ENCODE measurements around the gene APLF. TPM values are rescaled to one million over a fixed set of nuclear protein-coding genes. Genes with fewer than 3 reads are reported as not detected.

The APLF gene, protein sequence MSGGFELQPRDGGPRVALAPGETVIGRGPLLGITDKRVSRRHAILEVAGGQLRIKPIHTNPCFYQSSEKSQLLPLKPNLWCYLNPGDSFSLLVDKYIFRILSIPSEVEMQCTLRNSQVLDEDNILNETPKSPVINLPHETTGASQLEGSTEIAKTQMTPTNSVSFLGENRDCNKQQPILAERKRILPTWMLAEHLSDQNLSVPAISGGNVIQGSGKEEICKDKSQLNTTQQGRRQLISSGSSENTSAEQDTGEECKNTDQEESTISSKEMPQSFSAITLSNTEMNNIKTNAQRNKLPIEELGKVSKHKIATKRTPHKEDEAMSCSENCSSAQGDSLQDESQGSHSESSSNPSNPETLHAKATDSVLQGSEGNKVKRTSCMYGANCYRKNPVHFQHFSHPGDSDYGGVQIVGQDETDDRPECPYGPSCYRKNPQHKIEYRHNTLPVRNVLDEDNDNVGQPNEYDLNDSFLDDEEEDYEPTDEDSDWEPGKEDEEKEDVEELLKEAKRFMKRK
- total RNA-seq (3.9 TPM), polyA plus RNA-seq (1 to 10 TPM; 1.5 to 2.9 (median 2.1) TPM)

DNA sequence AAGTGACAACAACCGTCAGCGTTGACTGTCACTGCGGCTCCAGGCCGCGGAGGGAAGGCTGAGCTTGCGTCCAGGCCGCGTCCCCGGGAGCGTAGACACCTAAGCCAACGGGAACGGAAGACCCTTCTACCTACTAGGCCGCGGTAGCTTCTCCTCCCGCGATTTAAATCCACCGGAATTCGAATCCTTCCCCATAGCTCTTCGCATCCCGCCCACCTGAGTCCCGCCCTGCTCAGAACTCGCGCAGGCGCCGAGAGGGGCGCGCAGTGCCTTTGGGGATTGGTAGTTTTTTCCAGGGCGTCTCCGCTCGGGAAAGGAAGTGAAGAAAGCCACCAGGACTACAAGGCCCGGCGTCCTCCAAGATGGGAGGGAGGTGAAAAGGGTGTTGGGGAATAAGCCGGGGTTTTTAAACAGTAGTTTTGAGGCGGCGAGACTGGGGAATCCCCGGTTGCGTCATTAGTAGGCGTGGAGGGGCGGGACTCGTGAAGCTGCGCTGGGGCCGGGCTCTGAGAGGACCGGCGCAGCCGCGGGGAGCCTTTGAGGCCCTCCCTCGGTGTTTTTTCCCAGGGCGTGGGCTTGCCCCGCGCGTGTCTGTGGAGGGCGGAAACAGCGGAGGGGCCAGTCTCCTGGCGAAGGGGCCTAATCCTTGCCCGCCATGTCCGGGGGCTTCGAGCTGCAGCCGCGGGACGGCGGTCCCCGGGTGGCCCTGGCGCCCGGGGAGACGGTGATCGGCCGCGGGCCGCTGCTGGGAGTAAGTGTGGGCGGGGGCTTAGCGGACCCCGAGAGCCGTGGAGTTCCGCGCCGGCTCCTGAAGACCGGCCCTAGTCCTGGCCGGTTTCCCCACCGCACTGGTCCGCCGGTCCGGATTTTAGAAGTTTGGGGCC, at the start of gene APLF, which contains the start of gene FBXO48:
TSS of gene APLF (plus strand) at position 509 of the 884 bp plus-strand sequence. CDS start at position 656, 147 bp downstream.
TSS of gene FBXO48 (minus strand) at position 218 of the 884 bp plus-strand sequence. CDS start 2,149 bp downstream, outside the sequence.
- H3K36me3 Mint-ChIP-seq: no peaks in the 10 kb centered on the region

DNA sequence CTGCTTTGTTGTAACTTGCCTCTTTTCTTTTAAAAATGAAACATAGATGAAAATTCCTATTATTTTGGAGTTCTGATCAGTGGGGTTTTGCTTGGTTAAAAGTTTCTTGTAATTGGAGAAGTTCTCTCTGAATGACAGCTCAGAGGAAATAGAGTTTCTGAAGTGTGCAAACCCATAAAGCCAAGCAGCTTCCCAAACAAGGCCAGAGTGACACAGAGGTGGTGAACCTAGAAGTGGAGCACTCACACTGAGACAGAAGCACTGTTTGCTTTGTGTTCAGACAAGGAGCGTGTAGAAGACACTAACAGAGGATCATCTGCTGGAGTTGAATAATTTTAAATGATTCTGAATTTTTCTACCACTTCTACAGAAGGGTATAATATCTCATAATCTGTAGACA, 49.5 kb upstream of the APLF start:
- Histone ChIP-seq H3K9me3 (ENCODE audit: control insufficient read depth in 2 of 2, low read length in 2 of 2) (no peaks in the 10 kb centered on the region), H3K27me3 (ENCODE audit: control insufficient read depth, insufficient read depth, low read length) (no peaks in the 10 kb centered on the region), H3K4me3 (ENCODE audit: low read depth, low read length) (no peak overlapping the region), H3K36me3 (ENCODE audit: control insufficient read depth, insufficient read depth, low read length) (no peaks in the 10 kb centered on the region), H3K4me1 (ENCODE audit: control insufficient read depth, insufficient read depth, low read length, poor library complexity, severe bottlenecking) (peaks cover 5% of the 10 kb centered on the region), H3K27ac (ENCODE audit: insufficient read depth, low read length, poor library complexity, severe bottlenecking) (no peak overlapping the region)
- H3K4me1 Mint-ChIP-seq: peaks cover 2 to 16% (median 8%) of the 10 kb centered on the region in 4 donors
- no peak for DNase-seq
- peak overlapping the region in 2 of 3 donors; percentile 10 for H3K27ac Mint-ChIP-seq
- ATAC-seq (ENCODE audit: low read depth in 2 of 2): no peak
- no peak overlapping the region for H3K4me3 Mint-ChIP-seq
- no peaks in the 10 kb centered on the region for H3K36me3 Mint-ChIP-seq
- no peaks in the 10 kb centered on the region for H3K27me3 Mint-ChIP-seq
- H3K9me3 Mint-ChIP-seq: no peaks in the 10 kb centered on the region

More for the DNA sequence above, at the start of gene APLF, which contains the start of gene FBXO48:
- no peaks in the 10 kb centered on the region for H3K9me3 Mint-ChIP-seq
- peaks cover 6 to 57% (median 43%) of the 10 kb centered on the region in 4 donors for H3K4me1 Mint-ChIP-seq
- no peaks in the 10 kb centered on the region for H3K27me3 Mint-ChIP-seq
- DNase-seq (peak; percentile 98 to 99 (median 99)), ATAC-seq (ENCODE audit: low read depth in 2 of 2) (peak; percentile 93)
- Histone ChIP-seq H3K36me3 (ENCODE audit: control insufficient read depth, insufficient read depth, low read length) (no peaks in the 10 kb centered on the region), H3K9me3 (ENCODE audit: control insufficient read depth in 2 of 2, low read length in 2 of 2) (no peaks in the 10 kb centered on the region), H3K4me3 (ENCODE audit: low read depth, low read length) (peak within 1 kb of the TSS; percentile 98), H3K27me3 (ENCODE audit: control insufficient read depth, insufficient read depth, low read length) (no peaks in the 10 kb centered on the region), H3K27ac (ENCODE audit: insufficient read depth, low read length, poor library complexity, severe bottlenecking) (peak within 1 kb of the TSS; percentile 97), H3K4me1 (ENCODE audit: control insufficient read depth, insufficient read depth, low read length, poor library complexity, severe bottlenecking) (peaks cover 48% of the 10 kb centered on the region)
- H3K4me3 Mint-ChIP-seq: peak within 1 kb of the TSS; percentile 91 to 98 (median 98)
- H3K27ac Mint-ChIP-seq: peak within 1 kb of the TSS; percentile 95 to 98 (median 97)

DNA sequence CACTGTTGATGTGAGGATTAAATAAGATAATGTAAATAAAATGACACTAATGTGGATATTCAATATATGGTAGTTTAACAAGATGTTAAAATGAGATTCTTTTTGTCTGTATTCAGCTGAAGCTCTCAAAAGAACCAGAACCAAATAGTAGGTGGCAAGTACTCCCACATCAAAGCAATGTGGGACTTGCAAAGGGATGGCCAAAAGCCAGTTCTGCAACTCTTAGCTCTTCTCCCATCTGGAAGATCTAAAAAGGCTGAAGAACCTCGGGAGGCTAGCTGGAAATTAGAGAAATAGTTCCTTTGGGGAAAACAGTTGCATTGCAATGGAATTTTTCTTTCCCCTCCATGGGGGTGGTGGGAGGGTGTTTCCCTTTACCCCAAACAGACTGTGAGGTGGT, 49.0 kb upstream of the APLF start:
- Histone ChIP-seq H3K9me3 (ENCODE audit: control insufficient read depth in 2 of 2, low read length in 2 of 2) (no peaks in the 10 kb centered on the region), H3K36me3 (ENCODE audit: control insufficient read depth, insufficient read depth, low read length) (no peaks in the 10 kb centered on the region), H3K27ac (ENCODE audit: insufficient read depth, low read length, poor library complexity, severe bottlenecking) (no peak overlapping the region), H3K4me3 (ENCODE audit: low read depth, low read length) (no peak overlapping the region), H3K4me1 (ENCODE audit: control insufficient read depth, insufficient read depth, low read length, poor library complexity, severe bottlenecking) (peaks cover 9% of the 10 kb centered on the region), H3K27me3 (ENCODE audit: control insufficient read depth, insufficient read depth, low read length) (no peaks in the 10 kb centered on the region)
- Mint-ChIP-seq H3K27me3 (no peaks in the 10 kb centered on the region), H3K4me1 (peaks cover 2 to 16% (median 9%) of the 10 kb centered on the region in 4 donors), H3K36me3 (no peaks in the 10 kb centered on the region), H3K9me3 (no peaks in the 10 kb centered on the region), H3K27ac (peak overlapping the region in 1 of 3 donors; percentile 10), H3K4me3 (no peak overlapping the region)
- ATAC-seq (ENCODE audit: low read depth in 2 of 2) (no peak), DNase-seq (no peak)

DNA sequence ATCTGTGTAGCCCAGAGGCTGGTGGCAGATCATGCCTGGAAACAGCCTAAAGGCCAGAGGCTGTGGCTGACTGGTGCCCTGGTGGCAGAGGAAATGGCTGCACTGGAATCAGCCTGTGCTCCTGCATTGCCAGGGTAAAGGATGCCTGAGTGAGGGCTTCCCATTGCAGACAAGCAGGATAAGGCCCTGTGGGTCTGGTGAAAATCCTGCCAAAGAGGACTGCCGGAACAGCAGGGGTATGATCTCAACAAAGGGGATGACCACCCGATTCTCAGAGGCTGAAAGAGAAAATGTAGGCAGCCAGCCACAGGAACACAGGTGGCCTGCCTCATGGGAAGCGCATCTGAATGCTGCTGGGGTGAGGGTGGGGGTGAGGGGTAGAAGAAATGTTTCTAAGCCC, 48.5 kb upstream of the APLF start:
- ATAC-seq (ENCODE audit: low read depth in 2 of 2) (no peak), DNase-seq (no peak)
- Mint-ChIP-seq H3K36me3 (no peaks in the 10 kb centered on the region), H3K27me3 (no peaks in the 10 kb centered on the region), H3K9me3 (no peaks in the 10 kb centered on the region), H3K4me3 (no peak overlapping the region), H3K4me1 (peaks cover 2 to 16% (median 9%) of the 10 kb centered on the region in 4 donors), H3K27ac (no peak overlapping the region)
- Histone ChIP-seq H3K4me1 (ENCODE audit: control insufficient read depth, insufficient read depth, low read length, poor library complexity, severe bottlenecking) (peaks cover 12% of the 10 kb centered on the region), H3K4me3 (ENCODE audit: low read depth, low read length) (no peak overlapping the region), H3K9me3 (ENCODE audit: control insufficient read depth in 2 of 2, low read length in 2 of 2) (no peaks in the 10 kb centered on the region), H3K27me3 (ENCODE audit: control insufficient read depth, insufficient read depth, low read length) (no peaks in the 10 kb centered on the region), H3K36me3 (ENCODE audit: control insufficient read depth, insufficient read depth, low read length) (no peaks in the 10 kb centered on the region), H3K27ac (ENCODE audit: insufficient read depth, low read length, poor library complexity, severe bottlenecking) (no peak overlapping the region)

DNA sequence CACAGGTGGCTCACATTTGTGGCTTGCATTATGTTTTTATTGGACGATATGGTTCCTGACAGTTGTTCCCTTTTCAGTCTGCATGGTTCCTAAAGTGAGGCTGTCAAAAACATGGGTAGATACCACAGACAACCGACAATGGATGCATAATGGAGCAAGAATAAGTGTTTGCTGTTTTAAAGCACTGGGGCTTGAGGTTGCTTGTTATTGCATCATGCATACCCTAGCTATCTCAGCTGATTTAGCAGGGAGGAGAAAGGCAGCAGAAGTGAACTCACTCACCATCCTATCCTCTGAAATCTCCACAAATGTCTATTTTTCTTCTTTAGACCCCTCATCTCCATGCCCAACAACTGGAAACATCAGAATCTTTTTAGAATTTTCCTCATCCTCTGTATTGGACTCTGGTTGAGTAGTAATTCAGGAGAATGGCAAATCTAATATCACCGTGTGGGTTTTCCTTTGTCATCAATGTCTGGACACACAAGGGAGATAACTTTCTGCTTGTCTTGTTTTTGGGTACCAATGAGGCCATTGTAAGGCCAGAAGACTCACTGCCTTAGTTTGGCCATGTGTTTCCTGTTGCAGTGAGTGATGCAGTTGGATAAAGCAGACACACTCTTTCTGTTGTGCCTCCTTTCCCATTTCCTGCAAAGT, 47.0 kb upstream of the APLF start:
- Histone ChIP-seq H3K27me3 (ENCODE audit: control insufficient read depth, insufficient read depth, low read length) (no peaks in the 10 kb centered on the region), H3K4me3 (ENCODE audit: low read depth, low read length) (no peak overlapping the region), H3K9me3 (ENCODE audit: control insufficient read depth in 2 of 2, low read length in 2 of 2) (no peaks in the 10 kb centered on the region), H3K4me1 (ENCODE audit: control insufficient read depth, insufficient read depth, low read length, poor library complexity, severe bottlenecking) (peaks cover 27% of the 10 kb centered on the region), H3K36me3 (ENCODE audit: control insufficient read depth, insufficient read depth, low read length) (no peaks in the 10 kb centered on the region), H3K27ac (ENCODE audit: insufficient read depth, low read length, poor library complexity, severe bottlenecking) (no peak overlapping the region)
- Mint-ChIP-seq H3K27ac (no peak overlapping the region), H3K9me3 (no peaks in the 10 kb centered on the region), H3K36me3 (no peaks in the 10 kb centered on the region), H3K4me1 (peaks cover 2 to 16% (median 9%) of the 10 kb centered on the region in 4 donors), H3K27me3 (no peaks in the 10 kb centered on the region), H3K4me3 (no peak overlapping the region)
- DNase-seq (no peak), ATAC-seq (ENCODE audit: low read depth in 2 of 2) (no peak)

DNA sequence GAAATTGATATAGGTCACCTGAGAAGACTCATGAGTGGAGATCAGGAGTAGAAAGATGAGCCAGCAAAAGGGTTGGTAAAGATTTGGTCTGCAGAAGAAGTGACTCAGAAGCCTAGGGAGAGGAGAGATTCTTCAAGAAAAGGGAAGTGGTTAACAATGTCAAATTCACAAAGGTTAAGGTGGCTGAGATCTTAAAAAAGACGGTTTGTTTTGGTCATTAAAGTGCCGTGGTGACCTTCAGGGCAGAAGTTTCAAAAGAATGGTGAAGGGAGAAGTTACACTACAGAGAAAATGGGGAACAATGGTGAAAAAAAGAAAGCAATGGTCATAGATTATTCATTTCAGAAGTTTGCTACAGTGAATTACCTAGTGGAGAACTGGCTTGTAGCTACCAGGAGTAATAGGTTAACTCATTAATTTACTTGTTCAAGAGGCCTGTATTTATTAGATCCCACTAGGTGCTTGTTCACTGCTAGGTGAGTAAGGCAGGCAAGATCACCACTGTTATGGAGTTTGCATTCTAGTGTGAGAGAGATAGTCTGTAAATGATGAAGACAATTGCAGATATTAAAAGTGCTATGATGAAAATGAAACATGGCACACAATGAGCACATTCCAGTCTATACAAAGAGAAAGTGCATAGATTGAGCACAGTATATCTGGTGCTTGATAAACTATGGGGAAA, 43.3 kb upstream of the APLF start:
- H3K36me3 Mint-ChIP-seq: no peaks in the 10 kb centered on the region
- H3K27me3 Mint-ChIP-seq: no peaks in the 10 kb centered on the region
- Histone ChIP-seq H3K9me3 (ENCODE audit: control insufficient read depth in 2 of 2, low read length in 2 of 2) (no peaks in the 10 kb centered on the region), H3K4me1 (ENCODE audit: control insufficient read depth, insufficient read depth, low read length, poor library complexity, severe bottlenecking) (peaks cover 52% of the 10 kb centered on the region), H3K27ac (ENCODE audit: insufficient read depth, low read length, poor library complexity, severe bottlenecking) (peak overlapping the region; percentile 53), H3K36me3 (ENCODE audit: control insufficient read depth, insufficient read depth, low read length) (no peaks in the 10 kb centered on the region), H3K4me3 (ENCODE audit: low read depth, low read length) (peak overlapping the region; percentile 43), H3K27me3 (ENCODE audit: control insufficient read depth, insufficient read depth, low read length) (no peaks in the 10 kb centered on the region)
- H3K4me3 Mint-ChIP-seq: no peak overlapping the region
- peak; percentile 56 to 70 for ATAC-seq (ENCODE audit: low read depth in 2 of 2)
- peak in 2 of 3 donors; percentile 20 to 63 for DNase-seq
- no peaks in the 10 kb centered on the region for H3K9me3 Mint-ChIP-seq
- peaks cover 11 to 31% (median 19%) of the 10 kb centered on the region in 4 donors for H3K4me1 Mint-ChIP-seq
- no peak overlapping the region for H3K27ac Mint-ChIP-seq

DNA sequence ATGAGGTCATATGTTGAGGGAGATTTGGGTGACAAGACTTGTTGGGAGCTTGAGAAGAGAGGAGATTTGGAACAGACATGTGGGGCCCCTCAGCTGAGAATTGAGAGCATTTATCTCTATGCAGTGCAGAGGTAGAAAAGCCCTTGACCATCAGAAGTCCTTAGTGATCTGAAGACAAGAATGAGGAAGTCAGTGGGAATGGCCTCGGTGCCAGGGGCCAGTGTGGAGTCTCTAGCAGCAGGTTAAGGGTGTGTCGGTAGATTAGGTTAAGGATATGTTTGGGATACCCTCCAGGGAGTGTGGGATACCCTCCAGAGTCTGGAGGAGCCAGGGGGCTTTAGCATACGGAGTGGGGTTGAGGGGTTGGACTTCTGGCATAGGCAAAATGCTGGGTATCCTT, 41.9 kb upstream of the APLF start:
- Histone ChIP-seq H3K9me3 (ENCODE audit: control insufficient read depth in 2 of 2, low read length in 2 of 2) (no peaks in the 10 kb centered on the region), H3K4me3 (ENCODE audit: low read depth, low read length) (no peak overlapping the region), H3K27me3 (ENCODE audit: control insufficient read depth, insufficient read depth, low read length) (no peaks in the 10 kb centered on the region), H3K27ac (ENCODE audit: insufficient read depth, low read length, poor library complexity, severe bottlenecking) (no peak overlapping the region), H3K4me1 (ENCODE audit: control insufficient read depth, insufficient read depth, low read length, poor library complexity, severe bottlenecking) (peaks cover 52% of the 10 kb centered on the region), H3K36me3 (ENCODE audit: control insufficient read depth, insufficient read depth, low read length) (no peaks in the 10 kb centered on the region)
- Mint-ChIP-seq H3K27me3 (no peaks in the 10 kb centered on the region), H3K4me1 (peaks cover 11 to 31% (median 19%) of the 10 kb centered on the region in 4 donors), H3K4me3 (no peak overlapping the region), H3K9me3 (no peaks in the 10 kb centered on the region), H3K36me3 (no peaks in the 10 kb centered on the region), H3K27ac (no peak overlapping the region)
- DNase-seq (no peak), ATAC-seq (ENCODE audit: low read depth in 2 of 2) (no peak)
